Measurements from ENCODE around the gene TRIO.

TRIO gene

DNA sequence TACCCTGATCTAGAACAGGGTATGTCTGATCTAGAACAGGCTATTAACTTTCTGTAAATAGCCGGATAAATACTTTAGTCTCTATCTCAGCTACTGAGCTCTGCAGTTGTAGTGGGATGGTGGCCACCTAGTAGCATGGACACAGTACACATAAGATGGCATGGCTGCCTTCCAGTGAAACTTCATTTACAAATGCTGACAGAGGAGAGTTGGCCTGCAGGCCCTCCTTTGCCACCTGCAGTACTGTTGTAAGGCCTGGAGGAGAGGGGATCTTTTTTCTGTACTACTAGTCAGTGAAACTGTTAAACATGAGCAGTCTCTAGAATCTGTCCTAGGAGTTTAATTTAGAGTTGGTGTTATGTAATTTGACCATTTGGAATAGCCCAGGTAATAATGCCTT is 86.0 kb downstream of the TRIO start:
- DNase-seq: no peak

DNA sequence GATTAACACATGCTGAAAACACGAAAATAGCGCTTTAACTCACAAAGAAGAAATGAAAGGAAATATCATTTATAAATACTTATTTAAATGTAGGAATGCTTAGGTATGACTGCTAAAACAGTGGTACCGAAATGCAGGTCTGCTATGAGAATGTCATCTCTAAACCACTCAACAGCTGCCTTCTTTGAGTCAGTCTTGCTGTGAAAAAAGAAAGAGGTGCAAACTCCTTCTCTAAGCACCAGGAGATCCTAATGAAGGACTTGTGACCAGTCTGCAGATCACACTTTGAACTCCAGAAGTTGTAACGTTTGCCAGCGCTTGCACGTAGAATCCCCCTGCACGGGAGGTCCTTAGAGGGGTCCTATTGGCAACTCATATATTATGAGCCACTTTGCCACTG is 86.6 kb downstream of the TRIO start:
- DNase-seq: no peak

DNA sequence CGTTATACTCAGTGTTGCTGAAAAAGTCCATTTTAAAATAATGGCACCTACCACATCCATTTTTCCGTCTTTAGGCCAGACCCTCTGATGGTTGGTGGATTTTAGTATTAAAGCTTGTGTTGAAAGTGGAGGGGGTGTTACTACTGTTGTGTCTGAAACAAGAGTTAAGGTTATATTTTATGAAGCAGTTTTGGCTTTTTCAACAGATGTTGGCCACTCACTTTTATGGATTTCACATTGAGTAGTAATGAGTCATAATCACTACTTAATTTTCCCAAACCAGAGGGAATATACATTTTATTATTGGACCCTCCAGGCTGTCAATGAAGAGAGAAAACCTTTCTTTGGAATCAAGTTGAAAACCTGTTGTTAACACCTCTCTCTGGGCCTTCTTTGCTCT is 88.0 kb downstream of the TRIO start:
- no peak for DNase-seq

DNA sequence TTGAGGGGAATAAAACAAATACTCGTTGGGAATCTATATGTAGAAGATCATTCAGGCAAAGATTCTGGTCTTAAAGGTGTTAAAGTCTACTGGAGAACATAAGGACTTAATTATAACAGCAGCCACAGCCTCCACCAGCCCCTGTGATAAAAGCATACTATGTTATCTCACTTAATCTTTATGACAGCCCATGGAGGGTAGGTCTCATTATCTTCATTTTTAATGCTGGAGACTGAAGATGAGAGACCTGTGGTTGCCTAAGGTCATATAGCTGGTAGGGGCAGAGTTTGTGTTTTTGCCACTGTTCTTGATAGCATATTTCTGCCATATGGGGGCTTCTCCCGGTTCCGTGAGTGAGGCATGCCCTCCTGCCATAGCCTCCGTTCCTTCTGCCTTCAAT is 88.7 kb downstream of the TRIO start:
- no peak for DNase-seq

DNA sequence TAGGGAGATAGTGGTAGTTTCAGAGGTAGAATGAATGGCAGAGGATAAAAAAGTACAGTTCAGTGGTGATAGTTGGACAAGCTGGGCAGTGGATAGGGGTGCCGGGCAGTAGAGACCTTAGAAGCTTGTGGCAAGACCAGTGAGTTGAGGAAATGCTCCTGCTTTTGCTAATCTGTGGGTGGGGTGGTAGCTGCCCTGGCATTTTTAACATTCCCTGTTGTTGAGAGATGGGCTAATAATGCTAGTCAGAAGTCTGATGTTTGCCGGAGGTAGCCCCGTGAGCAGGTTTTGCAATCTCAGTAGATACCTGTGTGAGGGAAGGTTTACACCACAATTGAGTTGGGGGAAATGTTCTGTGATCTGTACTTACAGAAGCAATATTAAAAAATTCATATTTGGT is 91.1 kb downstream of the TRIO start:
- no peak for DNase-seq

DNA sequence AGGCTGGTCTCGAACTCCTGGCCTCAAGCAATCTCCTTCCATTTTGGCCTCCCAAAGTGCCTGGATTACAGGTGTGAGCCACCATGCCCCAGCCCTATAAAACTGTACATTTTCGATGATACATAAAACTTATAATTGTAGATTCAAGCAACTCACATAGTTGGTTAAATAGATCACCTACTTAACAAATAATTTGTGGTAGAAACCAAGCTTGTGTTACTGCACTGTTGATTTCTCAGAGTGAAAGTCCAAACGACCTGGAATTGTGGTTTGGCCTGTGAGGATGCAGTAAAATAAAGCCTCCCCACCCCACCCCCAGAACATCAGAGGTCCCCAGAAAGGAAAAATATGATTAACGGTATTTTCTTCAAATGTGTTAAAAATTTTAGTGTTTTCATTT is 92.7 kb downstream of the TRIO start:
- DNase-seq: no peak

DNA sequence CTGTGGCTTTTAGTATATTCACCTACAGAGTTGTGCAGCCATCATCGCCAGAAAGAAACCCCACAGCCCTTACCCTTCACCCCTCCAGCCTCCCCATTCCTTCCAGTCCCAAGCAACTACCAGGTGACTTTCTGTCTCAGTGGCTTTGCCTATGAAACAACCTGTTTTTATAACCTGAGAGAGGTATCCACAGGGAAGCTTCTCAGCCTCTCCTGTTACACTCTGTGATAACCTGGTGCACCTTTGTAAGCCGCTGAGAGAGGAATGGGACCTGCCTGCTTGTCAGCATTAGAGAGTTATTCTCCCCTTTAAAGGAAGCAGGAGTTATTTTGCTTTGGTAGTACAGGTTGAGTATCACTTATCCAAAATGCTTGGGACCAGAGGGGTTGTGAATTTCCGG is 93.6 kb downstream of the TRIO start:
- peak; percentile 22 for DNase-seq

DNA sequence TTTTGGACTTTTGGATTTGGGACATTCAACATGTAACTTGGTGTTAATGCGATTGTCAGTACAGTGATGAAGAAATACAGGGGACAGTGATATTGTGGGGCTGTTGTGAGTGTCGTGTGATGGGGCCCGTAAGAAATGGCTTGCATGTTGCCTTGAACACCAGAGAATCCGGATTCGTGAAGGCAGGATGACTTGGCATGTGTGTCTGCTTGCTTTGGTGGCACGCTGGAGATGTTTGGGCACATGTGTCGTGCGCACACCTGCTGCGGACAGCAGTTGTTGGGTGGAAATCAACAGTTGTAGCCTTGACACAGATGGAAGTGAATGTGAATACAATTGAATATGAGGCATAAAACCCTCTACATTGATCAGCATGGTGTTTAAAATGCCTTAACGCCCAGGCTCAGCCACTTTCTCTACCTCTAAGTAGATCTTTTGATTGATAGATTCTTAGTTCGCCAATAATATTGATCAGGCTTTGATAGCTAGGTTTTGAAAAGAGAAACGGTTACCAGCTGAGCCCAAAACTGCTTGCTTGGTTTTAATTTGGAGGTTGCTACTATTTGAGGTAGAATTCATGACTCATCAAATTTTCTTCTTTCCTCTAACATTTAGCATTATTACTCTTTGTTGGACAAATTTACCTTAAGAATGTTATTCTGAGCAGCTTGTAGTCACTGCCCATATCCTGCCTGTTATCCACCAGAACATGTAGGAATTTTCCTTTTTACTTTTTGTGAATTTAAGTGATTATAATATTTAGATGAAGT is 94.4 kb downstream of the TRIO start:
- no peak for DNase-seq

DNA sequence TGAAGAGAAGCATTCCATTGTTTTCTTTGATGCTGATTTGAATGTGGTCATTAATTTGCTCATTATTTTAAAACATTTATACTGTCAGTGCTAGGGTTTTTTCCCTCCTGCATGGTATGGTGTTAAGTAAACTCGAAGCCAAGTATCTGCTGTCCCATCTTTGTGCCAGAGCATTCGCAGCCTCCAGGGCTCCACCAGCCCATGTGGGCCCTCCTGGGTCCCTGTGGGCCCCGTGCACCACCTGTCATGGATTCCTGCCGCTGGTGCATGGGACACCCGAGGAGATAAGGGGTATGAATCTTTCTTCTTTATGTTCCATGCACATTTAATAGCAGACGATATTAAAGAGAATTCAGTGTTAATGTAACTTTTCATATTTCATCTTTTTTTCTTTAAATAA is 95.1 kb downstream of the TRIO start:
- DNase-seq: peak; percentile 60

DNA sequence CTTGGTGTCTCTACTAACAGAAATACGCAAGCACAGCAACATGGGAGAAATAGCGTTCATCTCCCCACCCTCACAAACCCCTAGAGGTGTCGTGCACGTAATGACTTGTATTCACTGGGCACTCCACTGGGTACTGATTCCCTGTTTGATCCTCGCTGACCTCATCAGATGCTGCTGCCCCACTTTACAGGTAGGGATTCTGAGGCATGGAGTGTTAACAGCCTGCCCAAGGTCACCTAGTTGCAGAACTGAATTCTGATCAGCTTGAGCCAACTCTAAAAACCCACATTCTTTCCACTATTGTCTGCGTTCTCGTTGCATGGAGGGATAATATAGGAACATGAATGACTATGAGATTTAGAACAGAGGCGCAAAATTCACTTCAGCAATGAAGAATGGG is 96.3 kb downstream of the TRIO start:
- no peak for DNase-seq

DNA sequence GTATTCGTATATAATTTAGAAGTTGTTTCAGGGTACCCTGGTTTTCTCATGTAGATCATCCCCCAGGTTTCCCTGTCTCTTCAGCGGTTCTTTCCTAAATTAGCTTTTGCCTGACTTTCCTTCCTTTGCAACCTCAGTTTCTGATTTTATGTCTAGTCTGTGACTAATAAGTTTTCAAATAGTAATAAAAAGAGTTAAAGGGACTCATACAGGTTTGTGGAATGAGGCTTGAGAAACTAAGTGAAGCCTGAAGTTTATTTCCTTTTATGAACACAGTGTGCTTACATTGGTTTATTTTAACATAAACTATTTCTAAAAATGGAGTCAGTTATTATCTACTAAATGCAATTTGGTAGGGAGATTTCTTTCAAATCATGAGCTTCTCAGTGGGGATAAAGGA is 96.8 kb downstream of the TRIO start:
- no peak for DNase-seq

DNA sequence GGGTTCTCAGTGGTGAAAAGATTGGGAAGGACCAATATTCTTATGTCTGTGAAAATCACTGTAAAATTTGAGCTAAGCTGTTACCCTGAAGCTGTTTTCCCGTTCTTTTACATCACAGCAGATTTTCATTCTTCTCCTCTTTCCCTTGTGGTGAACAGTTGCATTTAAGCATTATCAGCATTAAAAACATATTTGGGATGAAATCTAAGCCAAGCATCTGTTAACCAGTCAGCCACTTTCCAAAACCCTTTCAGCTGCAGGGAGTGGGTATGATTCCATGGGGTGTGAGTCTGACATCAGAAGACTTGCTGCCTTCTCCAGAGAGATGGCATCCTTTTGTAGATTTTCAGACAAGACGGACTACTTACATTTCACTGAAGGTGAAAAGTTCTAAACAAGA is 97.2 kb downstream of the TRIO start:
- no peak for DNase-seq

DNA sequence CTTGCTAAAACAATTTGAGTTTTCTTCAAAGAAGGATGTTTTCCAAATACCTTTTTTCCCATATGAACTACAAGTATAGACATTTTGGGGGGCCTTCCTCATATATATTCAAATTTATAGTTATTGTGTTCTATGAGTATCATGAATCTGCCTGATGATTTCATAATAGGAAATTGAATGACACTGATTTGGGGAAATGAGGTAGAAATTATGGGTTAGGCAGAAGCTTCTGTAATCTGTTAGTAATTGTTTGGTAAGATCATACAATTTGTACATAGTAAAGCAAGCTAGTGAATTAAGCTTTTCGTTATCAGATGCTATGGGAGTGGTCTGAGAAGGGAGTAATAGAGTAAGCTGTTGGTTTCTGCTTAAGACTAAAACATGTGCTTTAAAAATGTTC is 98.0 kb downstream of the TRIO start:
- DNase-seq: no peak

DNA sequence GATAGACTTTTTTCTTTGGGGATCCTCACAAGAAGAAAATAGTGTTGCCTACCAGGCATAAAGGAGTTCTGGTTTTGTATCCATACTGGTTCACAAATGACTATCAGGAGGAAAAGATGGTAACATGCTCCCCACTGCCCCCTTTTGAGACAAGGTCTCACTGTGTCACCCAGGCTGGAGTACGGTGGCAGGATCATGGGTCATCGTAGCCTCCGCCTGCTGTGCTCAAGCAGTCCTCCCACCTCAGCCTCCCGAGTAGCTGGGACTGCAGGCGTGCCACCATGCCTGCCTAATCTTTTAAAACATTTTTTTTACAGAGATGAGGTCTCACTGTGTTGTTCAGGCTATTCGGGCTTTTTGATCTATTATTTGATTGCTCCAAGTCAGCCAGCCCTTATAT is 99.3 kb downstream of the TRIO start:
- DNase-seq: no peak

DNA sequence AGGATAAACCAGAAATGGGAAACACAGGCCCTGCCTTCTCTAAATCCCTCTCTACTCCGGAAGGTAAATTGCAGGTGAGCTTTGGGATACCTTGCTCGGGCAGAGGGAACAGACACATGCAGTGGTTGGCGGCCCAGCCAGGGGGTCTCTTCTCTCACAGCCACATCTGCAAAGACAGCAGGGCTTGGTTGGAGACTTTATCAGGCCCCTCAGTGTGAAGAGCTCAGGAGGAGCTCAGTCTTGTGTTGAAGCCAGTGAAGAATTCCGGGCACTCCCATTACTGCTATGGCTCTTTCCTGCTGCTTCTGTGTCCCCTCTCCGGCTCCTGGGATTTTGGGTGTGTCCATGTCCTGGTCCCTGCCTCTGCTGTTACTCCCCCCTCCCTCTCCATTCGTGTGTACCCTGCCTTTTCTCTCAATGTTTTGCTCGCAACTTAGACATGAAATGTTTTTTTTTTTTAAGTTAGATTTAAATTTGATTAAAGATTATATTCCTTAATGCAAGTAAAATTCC is 99.8 kb downstream of the TRIO start:
- no peak for DNase-seq

DNA sequence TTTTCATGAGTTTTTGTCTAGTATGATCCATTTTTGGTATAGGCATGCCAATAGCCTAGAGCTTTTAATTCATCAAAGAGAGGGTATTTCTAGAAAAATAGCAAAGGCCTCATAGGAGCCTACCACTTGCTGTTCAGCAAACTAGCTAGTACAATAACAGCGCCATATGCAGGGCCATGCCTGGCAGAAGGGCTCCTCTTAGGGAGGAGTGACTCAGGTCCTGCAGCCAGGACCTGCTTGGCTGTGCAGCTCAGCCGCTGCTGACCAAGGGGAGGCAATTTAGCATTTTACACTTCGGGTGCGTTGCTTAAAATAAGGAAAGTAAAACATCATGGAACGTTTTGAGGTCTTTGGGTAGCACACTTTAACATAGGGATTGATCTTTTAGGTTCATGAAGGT is 100.6 kb downstream of the TRIO start:
- DNase-seq: no peak

DNA sequence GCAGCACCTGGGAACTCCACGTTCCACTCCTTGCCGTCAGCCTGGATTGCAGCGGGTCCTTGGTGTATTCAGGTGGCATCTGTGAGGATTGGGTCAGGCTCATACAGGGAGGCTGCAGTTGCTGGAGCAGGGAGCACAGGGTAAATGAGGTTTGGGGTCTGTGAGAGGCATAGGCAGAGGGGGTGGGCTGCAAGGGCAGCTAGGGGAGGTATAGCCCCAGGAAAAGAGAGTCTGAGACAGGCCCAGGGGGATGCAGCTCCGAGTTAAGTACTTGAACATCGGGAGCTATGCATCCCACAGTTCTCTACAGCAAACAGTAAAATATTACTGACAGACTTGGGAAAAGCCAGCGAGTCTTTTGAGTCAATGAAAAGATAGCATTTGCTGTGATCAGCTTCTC is 101.6 kb downstream of the TRIO start:
- DNase-seq: no peak

DNA sequence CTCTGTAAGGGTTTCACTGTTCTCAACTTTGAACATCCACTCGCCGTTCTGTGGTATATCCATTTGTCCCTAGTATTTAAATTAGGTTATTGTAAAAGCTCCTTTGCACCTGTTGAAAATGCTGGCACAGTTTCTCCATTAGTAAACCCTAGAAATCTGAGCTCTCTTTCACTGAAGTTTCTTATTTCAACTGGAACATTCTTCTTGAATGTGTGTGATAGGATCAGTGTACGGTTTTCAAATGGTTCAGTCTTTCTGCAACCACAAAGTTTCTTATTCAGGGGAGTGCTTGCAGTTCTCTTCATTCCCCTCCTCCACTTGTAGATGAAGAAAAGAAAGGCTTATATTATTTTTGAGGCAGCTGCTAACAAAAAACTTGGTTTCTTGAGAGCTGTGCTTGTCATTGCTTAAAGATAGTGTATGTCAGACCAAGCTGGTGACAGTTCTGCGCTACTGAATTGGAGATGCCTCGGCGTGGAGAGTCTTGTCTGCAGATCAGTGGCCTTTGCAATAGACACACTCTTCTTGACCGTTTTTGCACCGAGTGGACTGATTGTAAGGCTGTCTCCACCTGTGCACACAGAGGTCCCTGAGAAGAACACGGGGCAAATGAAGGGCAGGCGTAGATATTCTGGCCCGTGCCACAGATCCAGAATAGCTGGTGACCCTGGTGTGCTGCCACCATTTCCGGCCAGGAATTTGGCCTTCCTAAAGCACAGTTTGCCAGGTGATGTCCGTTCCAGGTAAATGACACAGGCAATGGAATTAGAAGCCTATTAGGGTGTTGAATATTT is 102.2 kb downstream of the TRIO start:
- DNase-seq: peak; percentile 20

DNA sequence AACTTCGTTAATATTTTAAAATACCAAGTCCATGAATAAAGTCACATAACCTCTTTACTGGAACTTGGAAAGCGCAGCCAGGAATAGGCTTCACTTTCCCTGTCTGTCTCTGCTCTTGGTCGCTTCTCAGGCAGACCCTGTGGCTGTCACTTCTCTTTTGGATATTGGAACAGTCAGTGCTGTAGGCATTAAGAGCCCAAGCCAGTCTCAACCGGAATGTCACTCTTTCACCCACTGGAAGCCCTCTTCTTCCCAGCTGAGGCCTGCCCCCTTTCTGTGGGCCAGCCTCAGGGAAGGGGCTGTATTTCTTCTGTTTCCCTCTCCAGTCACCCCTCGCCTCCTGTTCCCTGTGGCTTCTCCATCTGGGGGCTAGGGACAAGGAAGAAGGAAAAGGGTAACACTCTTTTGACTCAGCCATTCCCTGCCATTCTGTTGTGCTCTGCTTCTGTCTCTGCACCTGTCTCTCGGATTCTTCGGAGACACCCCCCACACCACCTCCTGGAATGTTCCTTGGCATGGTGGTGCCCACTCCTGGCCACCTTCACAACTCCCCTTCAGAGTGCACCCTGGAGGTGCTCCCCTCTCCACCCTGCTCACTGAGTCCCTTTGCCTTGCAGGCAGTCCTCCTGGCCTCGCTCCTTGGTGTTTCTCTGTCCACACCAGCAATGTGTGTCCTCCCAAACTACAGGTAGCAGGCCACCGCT is 103.4 kb downstream of the TRIO start:
- no peak for DNase-seq

DNA sequence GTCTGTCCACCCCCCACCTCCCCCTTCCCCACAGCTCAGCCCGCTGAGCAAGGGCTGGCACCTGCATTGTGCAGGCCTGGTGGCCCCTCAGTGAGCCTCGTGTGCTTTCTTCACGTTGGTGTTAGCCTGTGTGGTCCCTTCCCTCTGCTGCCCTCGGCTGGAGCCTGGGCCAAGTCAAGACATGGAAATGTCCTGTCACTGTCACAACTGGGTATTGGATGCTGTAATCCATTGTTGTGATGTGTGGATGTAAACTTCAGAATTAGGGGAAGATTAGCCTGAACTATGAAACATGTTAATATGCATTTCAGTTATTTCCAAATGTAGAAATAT is 103.9 kb downstream of the TRIO start:
- DNase-seq: no peak

DNA sequence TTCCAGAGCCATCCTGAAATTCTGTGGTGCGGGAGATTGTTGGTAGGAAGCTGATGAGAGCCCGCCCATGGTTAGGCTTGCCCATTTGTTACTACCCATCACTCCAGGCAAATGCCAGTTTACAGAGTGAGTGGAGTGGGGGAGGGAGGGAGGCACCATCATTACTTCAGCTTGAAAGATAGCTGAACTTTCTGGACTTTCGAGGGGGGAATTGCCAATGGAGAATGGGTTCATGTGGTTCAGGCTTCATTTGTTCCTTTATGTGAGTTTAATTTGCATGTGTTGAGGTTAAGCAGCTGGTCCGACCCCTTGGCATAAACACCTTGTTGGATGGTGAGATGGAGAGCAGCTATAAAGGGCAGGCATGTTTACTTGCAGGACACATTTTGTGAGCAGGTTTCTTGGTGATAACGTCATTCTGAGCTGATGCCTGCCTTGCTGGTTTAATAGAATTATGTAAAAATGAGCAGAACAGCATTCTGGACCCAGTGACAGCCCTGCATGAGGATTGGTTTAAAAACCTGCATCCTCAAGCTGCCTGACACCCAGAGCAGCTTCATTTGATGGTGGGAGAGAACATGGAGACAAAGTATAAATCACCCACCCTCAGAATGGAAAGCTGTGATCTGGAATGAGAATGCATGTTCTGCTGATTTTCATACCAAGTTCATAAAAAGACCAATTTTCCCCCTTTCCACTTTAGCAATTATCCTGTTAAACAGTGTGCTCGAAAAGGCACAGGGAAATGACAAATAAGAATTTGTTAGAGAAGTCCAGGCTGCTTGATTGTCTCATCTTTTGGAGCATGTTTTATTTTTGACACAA is 106.3 kb downstream of the TRIO start:
- DNase-seq: peak; percentile 14

DNA sequence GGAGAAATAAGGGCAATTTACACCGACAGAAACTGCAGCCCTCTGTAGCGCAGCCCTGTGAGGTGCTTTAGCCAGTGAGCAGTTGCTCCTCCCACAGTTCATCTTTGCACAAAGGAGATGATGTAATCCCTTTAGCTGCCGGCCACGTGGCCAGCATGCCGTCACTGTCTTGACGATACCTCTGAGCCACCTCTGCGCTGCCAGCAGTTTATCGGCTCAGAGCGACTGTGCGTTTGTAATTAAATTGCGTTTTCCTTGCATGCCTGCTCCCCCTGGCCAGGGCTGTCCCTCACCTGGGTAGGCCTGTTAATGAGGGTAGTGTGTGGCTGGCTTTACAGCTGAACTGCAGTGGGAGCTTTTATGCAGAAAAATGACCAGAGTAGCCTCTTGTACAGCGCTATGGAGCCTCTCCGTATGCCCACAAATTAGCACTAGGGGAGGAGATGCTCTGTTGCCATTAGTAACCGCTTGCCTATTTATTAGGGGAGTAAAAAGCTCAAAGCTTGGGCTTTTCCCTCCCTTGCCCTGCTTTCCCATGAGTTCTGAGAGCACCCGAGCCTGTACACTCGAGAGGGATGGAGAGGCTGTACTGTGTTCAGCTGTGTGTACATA is 107.0 kb downstream of the TRIO start:
- peak; percentile 64 for DNase-seq

Measured in NCI-H526 treated with DMSO at 0.1 percent for 48 hours (cell line).